ENCODE results near the gene DACH1. TPM values are rescaled to one million over a fixed set of nuclear protein-coding genes. Genes with fewer than 3 reads are reported as not detected.
"Not testable (repeated sequence)": the region's sequence is repeated elsewhere in the genome, so short reads cannot be mapped to it uniquely, and the experiment has no call there.

DACH1 gene
- total RNA-seq (2014; rRNA removed; shearing (Covaris generic)) = 0.07 and 0.29 TPM in 2 replicates
- 0.23 and 0.37 TPM in 2 replicates for polyA plus RNA-seq (2015; cell fraction: cytosol; rRNA removed)
- polyA plus RNA-seq (2015; cell fraction: nucleus; rRNA removed) = 0.39 and 0.54 TPM in 2 replicates

GRCh38 chr13:71867131-71867814, at the start of gene DACH1:
TSS of gene DACH1 (minus strand) at chr13:71867204.
- DNase-seq (ENCODE audit: low read depth) = peak; percentile 90

- DNase-seq (ENCODE audit: low read depth) = no peak
These were observed 46.7 kb upstream of the DACH1 start for GRCh38 chr13:71913717-71914116.

- peak; percentile 24 for DNase-seq (ENCODE audit: low read depth)
These were observed 45.5 kb upstream of the DACH1 start for GRCh38 chr13:71912524-71912923.

- DNase-seq (ENCODE audit: low read depth) = no peak
These were observed 39.4 kb upstream of the DACH1 start for GRCh38 chr13:71906448-71906847.

GRCh38 chr13:71902676-71903075, 35.7 kb upstream of the DACH1 start:
- DNase-seq (ENCODE audit: low read depth) = no peak

GRCh38 chr13:71893506-71893905, 26.5 kb upstream of the DACH1 start:
- not testable (repeated sequence) for DNase-seq (ENCODE audit: low read depth)

- DNase-seq (ENCODE audit: low read depth) = no peak
These were observed 19.9 kb upstream of the DACH1 start for GRCh38 chr13:71886880-71887279.

DNA sequence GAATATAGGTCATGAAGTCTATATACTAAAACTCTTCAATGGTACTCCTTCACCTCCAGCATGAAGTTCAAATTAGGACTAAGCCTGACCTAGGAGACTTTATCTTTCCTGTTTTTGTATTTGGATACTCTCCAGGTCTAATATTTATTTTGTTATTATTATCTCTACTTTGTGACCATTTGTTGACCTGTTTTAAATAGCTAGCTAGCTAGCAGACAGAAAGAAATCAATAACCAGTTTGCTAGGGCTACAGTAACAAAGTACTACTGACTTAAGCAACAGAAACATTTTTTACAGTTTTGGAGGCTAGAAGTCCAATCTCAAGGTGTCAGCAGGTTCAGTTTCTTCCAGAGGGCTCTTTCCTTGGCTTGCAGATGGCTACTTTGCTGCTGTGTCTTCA, 15.1 kb upstream of the DACH1 start:
- DNase-seq (ENCODE audit: low read depth) = no peak

- DNase-seq (ENCODE audit: low read depth) = peak; percentile 59
These were observed 13.9 kb upstream of the DACH1 start for GRCh38 chr13:71880753-71881541.

DNA sequence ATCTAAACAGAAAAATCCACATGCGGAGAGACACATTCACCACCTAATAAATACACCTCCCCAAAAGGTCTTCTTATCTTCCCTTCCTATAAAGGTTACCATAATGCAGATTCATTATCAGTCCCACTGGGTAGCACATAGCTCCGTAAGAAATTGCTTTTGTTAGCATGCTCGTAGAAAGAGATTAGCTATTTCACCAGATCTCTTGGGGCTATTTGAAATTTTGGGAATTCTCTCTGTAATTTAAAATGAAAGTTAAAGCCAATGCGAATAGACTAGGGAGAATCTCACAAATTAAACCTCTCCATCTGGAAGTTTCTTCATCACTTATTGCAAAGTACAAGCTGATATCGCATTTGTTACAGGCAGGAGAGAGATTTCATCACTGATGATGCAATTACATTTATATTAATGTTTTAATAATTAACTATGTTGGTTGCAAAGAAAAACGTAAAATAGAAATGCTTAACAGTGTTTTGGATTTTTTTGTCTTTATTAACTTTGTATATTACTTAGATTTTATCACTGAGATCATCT, 12.9 kb upstream of the DACH1 start:
- no peak for DNase-seq (ENCODE audit: low read depth)

GRCh38 chr13:71879129-71879535, 12.1 kb upstream of the DACH1 start:
- peak; percentile 24 for DNase-seq (ENCODE audit: low read depth)

GRCh38 chr13:71877256-71877653, 10.3 kb upstream of the DACH1 start:
- DNase-seq (ENCODE audit: low read depth) = no peak

DNA sequence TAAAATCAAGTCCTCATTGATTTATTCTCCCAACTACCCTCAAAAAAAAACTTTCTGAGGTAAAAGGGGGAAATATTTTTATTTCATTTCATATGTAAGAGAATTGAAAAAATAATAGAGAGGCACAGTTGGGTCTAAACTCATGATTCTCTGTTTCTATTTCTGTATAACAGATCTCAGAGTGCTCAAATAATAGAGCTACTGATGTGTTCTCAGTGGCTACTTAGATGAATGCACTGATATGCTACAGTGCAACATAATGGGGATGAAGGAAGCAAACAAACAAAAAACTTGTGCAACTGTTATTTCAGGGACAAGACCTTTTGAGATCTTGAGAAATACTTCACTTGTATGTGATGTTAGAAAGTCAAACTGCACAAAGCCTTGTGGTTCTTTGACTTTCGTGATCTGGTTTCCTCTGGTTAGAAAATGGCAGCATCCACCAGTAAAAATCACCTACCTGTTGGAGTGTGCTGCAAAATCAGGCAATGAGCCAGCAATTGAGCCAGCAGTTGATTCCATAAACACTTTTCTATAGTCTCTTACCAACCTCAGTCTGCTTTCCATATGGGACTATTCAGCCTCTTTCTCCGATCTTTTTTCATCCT, 9.7 kb upstream of the DACH1 start:
- no peak for DNase-seq (ENCODE audit: low read depth)

- no peak for DNase-seq (ENCODE audit: low read depth)
These were observed 8.8 kb upstream of the DACH1 start for GRCh38 chr13:71875823-71876222.

DNA sequence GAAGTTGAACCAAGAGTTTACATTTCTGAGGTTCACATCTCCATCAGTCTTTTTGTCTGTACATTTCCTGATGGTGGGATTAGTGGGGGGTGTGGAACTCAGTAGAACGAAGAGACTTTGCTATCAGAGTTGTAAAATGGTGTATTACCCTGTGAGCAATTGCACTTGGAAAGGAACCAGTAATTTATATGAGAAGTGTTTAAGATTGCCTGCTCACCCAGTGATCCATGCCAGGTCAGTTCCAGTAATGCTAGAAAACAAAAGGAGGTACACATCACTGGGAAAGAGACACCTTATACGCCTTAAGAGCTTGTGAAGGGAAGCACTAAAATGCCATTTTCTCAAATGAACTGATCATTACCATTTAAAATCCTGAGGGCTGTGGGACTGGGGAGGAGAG, 7.5 kb upstream of the DACH1 start:
- DNase-seq (ENCODE audit: low read depth) = no peak

GRCh38 chr13:71873418-71874247, 6.6 kb upstream of the DACH1 start:
- no peak for DNase-seq (ENCODE audit: low read depth)

- no peak for DNase-seq (ENCODE audit: low read depth)
These were observed 4.8 kb upstream of the DACH1 start for GRCh38 chr13:71871844-71872243.

GRCh38 chr13:71871176-71871754, 4.3 kb upstream of the DACH1 start:
- no peak for DNase-seq (ENCODE audit: low read depth)

DNA sequence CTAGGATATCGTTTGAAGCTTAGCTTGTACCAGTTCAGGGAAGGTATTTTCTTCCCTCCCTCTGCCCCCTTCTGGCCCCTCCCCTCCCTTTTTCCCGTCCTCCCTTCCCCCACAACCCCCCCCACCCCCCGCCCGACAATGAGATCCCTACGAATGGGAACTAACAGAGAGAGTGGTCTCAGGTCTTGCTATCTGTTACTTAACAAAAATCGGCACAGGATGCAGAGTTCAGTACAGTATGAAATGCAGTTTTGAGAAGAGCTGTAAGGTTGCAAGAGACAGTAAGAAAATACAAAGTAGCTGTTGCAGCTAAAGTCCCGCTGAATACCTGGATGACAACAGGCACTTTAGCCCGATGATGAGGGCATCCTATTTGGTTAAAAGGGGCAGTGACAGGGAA, 3.1 kb upstream of the DACH1 start:
- DNase-seq (ENCODE audit: low read depth) = no peak

- DNase-seq (ENCODE audit: low read depth) = no peak
These were observed 2.3 kb upstream of the DACH1 start for GRCh38 chr13:71869274-71869673.
